H1 (cell line): ENCODE data around the gene LIF. TPM values are rescaled to one million over a fixed set of nuclear protein-coding genes. Genes with fewer than 3 reads are reported as not detected.

Experiments
- EGR1 ChIP-seq: IDR thresholded peaks from 2 replicates; pipeline ENCODE4 v1.6.1; 2011; ENCODE audit warnings: low read depth, low read length, borderline replicate concordance
- polyA plus RNA-seq, 7 experiments: library from polyadenylated mRNA; depleted of rRNA in 3 of 7; stranded (reverse) in 5 of 7; unstranded in 2 of 7; fragments of >200 nt in 5 of 7; fragments of 200-250 nt in 2 of 7; gene quantifications; 1 replicate in 5 of 7; 2 replicates in 1 of 7; 4 replicates in 1 of 7; pipeline versions ENCODE4 v1.2.1 to v1.2.3, GENCODE V29; 2011 to 2013; ENCODE audit warnings: missing spikeins in 2 of 7, mixed read lengths in 2 of 7
- total RNA-seq: library from RNA; stranded (reverse); fragmentation: NEBNext Ultra II Directional; extraction: Animal tissue kit (Norgen Biotek cat#: 25700); gene quantifications from 2 replicates; pipeline ENCODE4 v1.2.1, GENCODE V29; 2021

The LIF gene
- total and polyA plus RNA-seq, 2 of the 8 experiments (the other 6 are each of a cell fraction or from before 2014, with no cell fraction given) = 3.3 to 3.5 TPM

DNA sequence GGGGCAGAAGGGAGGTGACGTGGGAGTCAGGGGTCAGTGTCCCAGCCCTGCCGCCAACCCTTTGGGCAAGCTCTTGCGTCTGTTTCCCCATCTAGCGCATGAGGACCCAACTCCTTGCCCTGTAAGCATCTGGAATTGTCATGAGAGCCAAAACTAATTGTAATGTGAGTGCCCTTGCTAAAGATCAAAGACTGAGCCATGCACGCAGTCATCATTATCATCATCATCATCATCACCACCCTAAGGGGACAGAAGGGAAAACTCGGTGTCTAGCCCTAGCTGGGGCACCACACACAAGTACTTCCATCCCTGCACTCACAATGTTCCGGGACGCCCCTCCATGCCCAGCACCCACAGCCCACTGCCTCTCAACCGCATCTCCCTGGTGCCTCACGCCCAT, 2.5 kb downstream of the LIF start (continued):
- no peak for TF ChIP-seq EGR1
- TF ChIP-seq, all 59 proteins: peak for 0
